Neutrophil (primary cell): Measurements from ENCODE around the gene TSHZ2.

Experiments
- H3K27ac ChIP-seq: fragments of 200-600 bp; sonication (generic); 2 replicates; pipeline ENCODE4 v1.5.1; 2016; ENCODE audit warnings: mild to moderate bottlenecking, moderate library complexity
- H3K27me3 ChIP-seq: fragments of 200-600 bp; sonication (generic); 2 replicates; pipeline ENCODE4 v1.6.0; 2016; ENCODE audit warnings: mild to moderate bottlenecking
- H3K36me3 ChIP-seq: fragments of 200-600 bp; sonication (generic); 2 replicates; pipeline ENCODE4 v1.5.1; 2017
- H3K4me1 ChIP-seq, 2 experiments: fragments of 200-600 bp in 1 of 2; sonication (generic) in 1 of 2; 1 replicate in 1 of 2; 2 replicates in 1 of 2; pipeline versions ENCODE4 v1.5.1 to v1.6.1; 2013 to 2016; ENCODE audit warnings: low read depth in 1 of 2, low read length in 1 of 2, mild to moderate bottlenecking in 1 of 2, moderate library complexity in 1 of 2; ENCODE audit not compliant: control insufficient read depth in 1 of 2, insufficient read depth in 1 of 2
- H3K4me3 ChIP-seq, 2 experiments: fragments of 200-600 bp in 1 of 2; sonication (generic) in 1 of 2; 1 replicate in 1 of 2; 2 replicates in 1 of 2; pipeline ENCODE4 v1.5.1; 2013 to 2016; ENCODE audit warnings: low read depth in 1 of 2, low read length in 1 of 2, mild to moderate bottlenecking in 1 of 2, moderate library complexity in 1 of 2
- H3K9me3 ChIP-seq: fragments of 200-600 bp; sonication (generic); 2 replicates; pipeline ENCODE4 v1.5.1; 2016
- CTCF ChIP-seq: fragments of 200-600 bp; sonication (generic); IDR thresholded peaks from 2 replicates; pipeline ENCODE4 v1.5.1; 2016; ENCODE audit warnings: antibody characterized with exemption

Gene TSHZ2

GRCh38 chr20:53331151-53331973, 359.2 kb downstream of the TSHZ2 start:
- no peaks in the 10 kb centered on the region for H3K4me1 ChIP-seq
- H3K27me3 ChIP-seq, result no peaks in the 10 kb centered on the region
- no peak for TF ChIP-seq CTCF
- no peak overlapping the region for H3K4me3 ChIP-seq
- H3K36me3 ChIP-seq, result no peaks in the 10 kb centered on the region
- no peaks in the 10 kb centered on the region for H3K9me3 ChIP-seq
- H3K27ac ChIP-seq, result no peak overlapping the region

DNA sequence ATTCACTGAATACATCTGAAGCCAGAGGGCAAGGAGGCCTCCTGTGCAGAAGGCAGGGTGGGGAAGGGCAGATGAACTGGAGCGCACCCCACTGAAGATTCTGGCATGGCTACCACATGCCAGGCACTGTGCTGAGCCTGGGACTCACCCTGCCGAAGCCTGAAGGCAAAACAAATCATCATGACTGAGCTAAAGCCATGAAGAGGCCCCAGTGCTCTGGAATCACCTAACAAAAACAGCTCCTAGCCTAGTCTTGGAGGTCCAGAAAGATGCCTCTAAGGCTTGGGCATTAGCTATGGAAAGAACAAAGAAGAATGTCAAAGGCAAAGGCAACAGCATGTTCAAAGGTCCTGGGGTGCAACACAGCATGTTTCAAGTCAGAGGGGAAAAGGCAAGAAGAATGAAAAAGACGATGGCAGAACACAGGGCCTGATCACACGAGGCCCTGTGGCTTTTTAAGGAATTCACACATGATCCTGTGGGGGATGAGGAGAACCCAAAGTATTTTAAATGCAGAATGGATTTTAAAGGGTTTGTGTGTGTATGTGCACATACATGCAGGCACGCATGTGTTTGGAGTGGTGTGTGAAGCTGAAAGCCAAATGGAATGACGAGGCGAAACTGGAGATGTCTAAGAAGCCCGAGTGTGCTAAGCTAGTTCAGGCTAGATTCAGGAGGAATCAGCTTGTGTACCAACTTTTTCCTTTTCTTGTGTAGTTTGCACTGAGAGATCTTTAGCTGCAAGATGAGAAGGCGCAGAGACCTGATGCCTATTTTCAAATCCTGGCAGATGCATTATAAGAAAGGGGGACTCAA, 360.1 kb downstream of the TSHZ2 start:
- H3K27ac ChIP-seq, result no peak overlapping the region
- H3K27me3 ChIP-seq, result no peaks in the 10 kb centered on the region
- no peaks in the 10 kb centered on the region for H3K9me3 ChIP-seq
- no peaks in the 10 kb centered on the region for H3K4me1 ChIP-seq
- TF ChIP-seq CTCF, result no peak
- no peak overlapping the region for H3K4me3 ChIP-seq
- H3K36me3 ChIP-seq, result no peaks in the 10 kb centered on the region

DNA sequence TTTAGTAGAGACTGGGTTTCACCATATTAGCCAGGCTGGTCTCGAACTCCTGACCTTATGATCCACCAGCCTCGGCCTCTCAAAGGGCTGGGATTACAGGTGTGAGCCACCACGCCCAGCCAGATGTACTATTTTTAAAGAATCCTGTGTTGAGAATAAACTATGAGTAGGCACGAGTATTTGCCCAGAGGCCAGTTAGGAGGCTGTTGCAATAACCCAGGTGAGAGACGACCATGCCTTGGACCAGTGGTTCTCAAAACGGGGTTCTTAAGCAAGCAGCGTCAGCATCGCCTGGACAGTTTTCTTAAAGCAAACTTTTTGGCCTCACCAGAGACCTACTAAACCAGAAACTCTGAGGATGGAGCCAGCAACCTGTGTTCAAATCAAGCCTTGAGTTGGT, 362.7 kb downstream of the TSHZ2 start:
- no peak for TF ChIP-seq CTCF
- no peaks in the 10 kb centered on the region for H3K9me3 ChIP-seq
- H3K27me3 ChIP-seq, result no peaks in the 10 kb centered on the region
- no peak overlapping the region for H3K4me3 ChIP-seq
- H3K27ac ChIP-seq, result no peak overlapping the region
- peaks cover 0 to 6% of the 10 kb centered on the region in 2 experiments for H3K4me1 ChIP-seq
- H3K36me3 ChIP-seq, result no peaks in the 10 kb centered on the region

GRCh38 chr20:53335555-53335954, 363.4 kb downstream of the TSHZ2 start:
- H3K4me1 ChIP-seq, result peaks cover 0 to 11% of the 10 kb centered on the region in 2 experiments
- TF ChIP-seq CTCF, result no peak
- H3K27ac ChIP-seq, result no peak overlapping the region
- H3K27me3 ChIP-seq, result no peaks in the 10 kb centered on the region
- H3K36me3 ChIP-seq, result no peaks in the 10 kb centered on the region
- no peak overlapping the region for H3K4me3 ChIP-seq
- H3K9me3 ChIP-seq, result no peaks in the 10 kb centered on the region

DNA sequence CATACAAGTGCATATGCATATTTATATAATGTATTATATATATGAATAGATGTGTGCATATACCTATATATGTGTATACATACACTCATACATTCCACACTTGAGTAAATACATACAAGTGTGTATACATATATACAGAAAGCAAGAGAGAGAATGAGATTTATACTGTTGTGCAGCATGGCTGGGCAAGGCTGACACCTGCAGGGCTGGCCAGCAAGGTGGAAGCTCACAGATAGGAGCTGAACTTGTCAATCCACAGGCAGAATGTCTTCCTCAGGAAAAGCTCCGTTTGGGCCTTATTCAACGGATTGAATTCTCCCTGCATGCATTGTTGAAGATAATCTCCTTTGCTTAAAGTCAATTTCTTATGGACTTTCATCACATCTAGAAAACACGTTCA, 364.7 kb downstream of the TSHZ2 start:
- H3K27me3 ChIP-seq, result no peaks in the 10 kb centered on the region
- H3K4me3 ChIP-seq, result no peak overlapping the region
- no peaks in the 10 kb centered on the region for H3K9me3 ChIP-seq
- H3K27ac ChIP-seq, result no peak overlapping the region
- no peak for TF ChIP-seq CTCF
- peaks cover 0 to 18% of the 10 kb centered on the region in 2 experiments for H3K4me1 ChIP-seq
- H3K36me3 ChIP-seq, result no peaks in the 10 kb centered on the region
